Mesangial cell (primary cell): ENCODE measurements around the gene ZNF283. TPM values are rescaled to one million over a fixed set of nuclear protein-coding genes. Genes with fewer than 3 reads are reported as not detected.

Experiments
- total RNA-seq: library from RNA; depleted of rRNA; stranded (reverse); fragments of >200 nt; gene quantifications from 2 replicates; pipeline ENCODE4 v1.2.3, GENCODE V29; 2015

Gene ZNF283
- total RNA-seq = 2.1 and 3.0 TPM in 2 replicates

DNA sequence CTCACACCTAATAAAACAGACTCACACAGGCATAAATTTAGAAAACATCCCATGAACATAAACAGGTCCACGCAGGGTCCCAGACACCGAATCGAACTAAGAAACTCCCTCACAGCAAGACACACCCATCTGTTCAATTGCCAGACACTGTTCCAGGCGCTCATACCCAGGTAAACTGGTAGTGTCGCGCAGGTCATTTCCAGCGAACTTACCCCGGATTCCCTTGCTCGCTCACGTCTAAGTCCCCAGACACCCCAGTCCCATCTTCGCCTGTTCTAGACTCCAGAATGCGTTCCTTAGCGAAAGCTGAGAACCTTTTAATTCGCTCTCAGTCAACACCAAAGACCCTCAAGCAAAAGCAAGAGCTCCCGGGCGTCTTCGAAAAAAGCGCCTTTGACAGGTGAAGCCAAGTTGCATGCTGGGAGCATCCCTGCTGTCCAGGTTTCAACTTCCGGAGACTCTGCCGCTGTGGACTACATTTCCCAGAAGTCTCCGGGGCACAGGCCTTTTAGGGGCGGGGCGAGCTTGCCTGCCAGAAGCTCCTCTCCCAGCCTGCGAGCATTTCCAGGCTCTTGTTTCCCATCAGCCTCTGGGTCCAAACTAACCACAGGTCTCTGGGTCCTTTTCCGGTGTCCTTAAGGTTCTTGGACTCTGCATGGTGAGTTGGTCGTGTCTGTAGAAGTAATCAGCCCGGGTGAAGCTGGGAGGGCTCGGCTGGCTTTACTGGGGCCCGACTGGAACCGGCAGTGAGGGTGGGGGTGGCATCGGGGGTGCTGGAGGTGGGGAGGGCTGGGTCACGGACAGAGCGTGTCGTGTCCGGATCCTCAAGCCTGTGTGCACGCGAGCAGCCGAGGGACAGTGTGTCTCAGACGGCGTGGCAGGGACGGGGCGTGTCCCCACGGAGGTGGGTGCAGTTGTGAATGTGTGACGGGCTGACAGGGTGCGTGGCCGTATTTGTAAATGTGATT is at the start of gene ZNF283:
TSS of gene ZNF283 (plus strand) at position 535 of the 968 bp plus-strand sequence. CDS start 6,184 bp downstream, outside the sequence.

DNA sequence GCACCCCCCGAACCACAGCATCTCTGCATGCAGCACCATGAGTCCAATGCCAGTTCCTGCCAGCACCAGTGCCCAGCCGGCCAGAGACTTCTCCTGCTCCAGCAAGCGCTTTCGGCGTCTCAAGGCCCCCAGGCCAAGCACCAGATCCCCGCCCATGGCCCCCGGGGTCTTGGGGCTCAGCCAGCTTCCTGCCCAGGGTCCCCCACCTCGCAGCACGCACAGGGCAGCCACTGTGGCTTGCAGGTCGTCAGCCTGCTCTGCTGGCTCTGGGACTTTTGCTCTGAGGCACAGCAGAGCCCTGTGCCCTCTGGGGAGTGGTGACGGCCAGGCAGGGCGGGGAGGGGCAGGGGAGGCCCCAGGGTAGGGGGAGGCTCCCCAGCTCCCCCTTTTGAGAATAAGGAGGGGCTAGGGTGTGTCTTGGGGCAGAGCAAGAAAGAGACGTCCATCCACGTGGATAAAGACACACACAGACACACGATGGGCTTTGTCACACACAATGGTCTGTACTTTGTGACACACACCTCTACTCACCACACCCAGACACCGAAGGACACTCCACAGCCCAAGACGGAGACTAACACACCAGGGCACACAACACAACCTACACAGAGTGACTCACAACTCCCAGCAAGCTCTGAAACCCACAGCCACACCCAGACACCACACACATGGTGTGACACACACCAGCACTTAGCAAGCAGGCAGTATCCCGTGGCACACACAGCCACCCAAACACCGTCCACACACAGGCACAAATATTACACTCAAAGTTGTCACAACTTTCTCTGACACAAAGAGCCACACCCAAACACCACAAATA is 46.2 kb upstream of the ZNF283 start, which contains the start of gene KCNN4:
TSS of gene KCNN4 (minus strand) at position 268 of the 820 bp plus-strand sequence. CDS start at position 156, 112 bp downstream.

DNA sequence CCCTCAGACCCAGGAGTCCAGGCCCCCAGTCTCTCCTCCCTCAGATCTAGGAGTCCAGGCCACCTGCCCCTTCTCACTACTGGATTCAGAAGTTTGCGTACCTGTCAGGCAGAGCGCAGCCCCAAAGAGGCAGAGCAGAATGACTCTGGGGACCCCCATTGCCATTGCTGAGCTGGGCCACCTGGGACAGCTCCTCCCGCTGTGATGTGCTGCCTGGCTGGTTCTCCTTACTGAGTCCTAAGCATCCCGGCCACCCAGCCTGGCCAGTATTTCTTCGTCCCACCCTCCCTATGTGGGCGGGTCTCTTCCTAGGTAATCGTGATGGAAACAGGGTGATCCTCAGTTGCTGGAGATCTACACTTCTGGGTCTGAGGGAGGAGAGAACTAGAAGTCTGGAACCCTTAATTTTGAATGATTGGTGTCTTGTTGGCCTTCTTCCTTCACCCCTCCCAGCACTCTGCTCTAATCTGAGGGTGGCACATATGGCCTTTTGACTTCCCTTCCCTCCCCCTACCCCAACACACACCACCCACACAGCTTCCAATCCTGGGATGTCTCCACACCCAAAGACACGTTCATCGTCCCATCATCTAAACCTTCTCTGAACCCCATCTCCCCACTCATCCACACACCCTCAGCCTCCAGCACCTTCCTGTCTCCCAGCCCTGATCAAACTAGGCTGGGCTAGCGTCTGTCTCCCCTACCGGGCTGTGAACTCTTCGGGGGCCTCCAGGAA is 24.7 kb upstream of the ZNF283 start, which contains the start of gene LYPD5:
TSS of gene LYPD5 (minus strand) at position 232 of the 736 bp plus-strand sequence. CDS start at position 165, 67 bp downstream.

DNA sequence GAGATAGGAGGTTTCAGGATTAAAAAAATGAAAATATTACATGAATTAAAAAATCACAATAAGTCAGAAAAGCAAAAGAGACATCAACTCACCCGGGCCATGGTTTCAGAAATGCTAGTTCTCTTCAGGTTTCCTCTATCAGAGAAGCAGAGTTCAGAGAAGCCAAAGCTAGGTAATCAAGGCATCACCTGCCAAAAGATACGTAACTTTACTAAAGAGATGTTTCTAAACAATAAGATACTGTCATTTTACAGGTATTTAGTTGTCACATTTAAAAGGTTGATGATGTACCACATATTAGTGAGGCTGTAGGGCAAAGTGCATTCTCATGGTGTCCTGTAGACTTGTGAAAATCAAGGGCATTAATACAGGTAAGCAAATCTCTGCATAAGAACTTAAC is 56.7 kb downstream of the ZNF283 start, which contains the start of gene ZNF404:
TSS of gene ZNF404 (minus strand) at position 101 of the 400 bp plus-strand sequence.

Other genes with a start within 250 kb of the ZNF283 start
- gene IRGQ, start 231.2 kb upstream of the ZNF283 start, total RNA-seq = 19.4 and 26.5 TPM in 2 replicates
- 8.9 and 16.0 TPM in 2 replicates for gene ZNF576, start 230.7 kb upstream of the ZNF283 start, total RNA-seq
- gene SRRM5, start 215.2 kb upstream of the ZNF283 start, total RNA-seq = 0.16 and 0.25 TPM in 2 replicates
- gene ZNF428, start 207.7 kb upstream of the ZNF283 start, total RNA-seq = 45.3 and 73.3 TPM in 2 replicates
- gene CADM4, start 187.5 kb upstream of the ZNF283 start, total RNA-seq = 24.4 and 39.2 TPM in 2 replicates
- gene PLAUR, start 157.2 kb upstream of the ZNF283 start, total RNA-seq = 40.7 and 139 TPM in 2 replicates
- gene IRGC, start 111.2 kb upstream of the ZNF283 start, total RNA-seq = not detected in 2 replicates
- 15.2 and 17.7 TPM in 2 replicates for gene SMG9, start 72.4 kb upstream of the ZNF283 start, total RNA-seq
- 0.81 and 3.0 TPM in 2 replicates for gene KCNN4, start 46.3 kb upstream of the ZNF283 start, total RNA-seq
- gene LYPD5, start 24.9 kb upstream of the ZNF283 start, total RNA-seq = 0.13 and 0.33 TPM in 2 replicates
- 0.33 and 1.8 TPM in 2 replicates for gene ZNF404, start 56.6 kb downstream of the ZNF283 start, total RNA-seq
- gene ZNF45, start 108.0 kb downstream of the ZNF283 start, total RNA-seq = 3.3 and 12.8 TPM in 2 replicates
- gene ZNF221, start 123.9 kb downstream of the ZNF283 start, total RNA-seq = 2.0 and 2.2 TPM in 2 replicates
- gene ZNF155, start 156.9 kb downstream of the ZNF283 start, total RNA-seq = 5.9 and 6.1 TPM in 2 replicates
- 1.4 and 2.4 TPM in 2 replicates for gene ZNF230, start 175.6 kb downstream of the ZNF283 start, total RNA-seq
- gene ZNF222, start 198.1 kb downstream of the ZNF283 start, total RNA-seq = 1.6 and 3.4 TPM in 2 replicates
- gene ZNF223, start 224.7 kb downstream of the ZNF283 start, total RNA-seq = 1.9 and 2.1 TPM in 2 replicates
- 0.76 and 0.81 TPM in 2 replicates for gene ZNF284, start 244.8 kb downstream of the ZNF283 start, total RNA-seq